GM19328 (cell line): ENCODE results near the gene MDN1.
"Not testable (repeated sequence)": the region's sequence is repeated elsewhere in the genome, so short reads cannot be mapped to it uniquely, and the experiment has no call there.

Source experiments
- ATAC-seq: cut with Tn5 transposase; IDR thresholded peaks from one replicate; pipeline ENCODE4 v1.9.1; 2021; ENCODE audit warnings: mild to moderate bottlenecking, moderate library complexity; ENCODE audit not compliant: unreplicated experiment

Gene MDN1

GRCh38 chr6:89817481-89817880, 2.1 kb downstream of the MDN1 start:
- no peak for ATAC-seq

- not testable (repeated sequence) for ATAC-seq
These were observed 6.2 kb downstream of the MDN1 start for GRCh38 chr6:89813422-89813821.

GRCh38 chr6:89807581-89807980, 12.0 kb downstream of the MDN1 start:
- ATAC-seq, result no peak

GRCh38 chr6:89805814-89806371, 13.7 kb downstream of the MDN1 start:
- ATAC-seq, result no peak

- ATAC-seq, result no peak
These were observed 16.3 kb downstream of the MDN1 start for GRCh38 chr6:89803271-89803670.

- no peak for ATAC-seq
These were observed 19.8 kb downstream of the MDN1 start for GRCh38 chr6:89799756-89800155.

GRCh38 chr6:89799096-89799495, 20.5 kb downstream of the MDN1 start:
- no peak for ATAC-seq

- ATAC-seq, result no peak
These were observed 22.3 kb downstream of the MDN1 start for GRCh38 chr6:89797317-89797716.

- ATAC-seq, result no peak
These were observed 25.3 kb downstream of the MDN1 start for GRCh38 chr6:89794324-89794723.

GRCh38 chr6:89793586-89793985, 26.0 kb downstream of the MDN1 start:
- ATAC-seq, result no peak

- ATAC-seq, result no peak
These were observed 26.7 kb downstream of the MDN1 start for GRCh38 chr6:89792881-89793280.

GRCh38 chr6:89790403-89790802, 29.2 kb downstream of the MDN1 start:
- ATAC-seq, result no peak

GRCh38 chr6:89789980-89790379, 29.6 kb downstream of the MDN1 start:
- no peak for ATAC-seq

GRCh38 chr6:89787660-89788328, 31.8 kb downstream of the MDN1 start:
- no peak for ATAC-seq

GRCh38 chr6:89786970-89787369, 32.6 kb downstream of the MDN1 start:
- no peak for ATAC-seq

- no peak for ATAC-seq
These were observed 34.8 kb downstream of the MDN1 start for GRCh38 chr6:89784838-89785237.

- ATAC-seq, result not testable (repeated sequence)
These were observed 36.3 kb downstream of the MDN1 start for GRCh38 chr6:89783293-89783692.

GRCh38 chr6:89782222-89782621, 37.4 kb downstream of the MDN1 start:
- ATAC-seq, result no peak

GRCh38 chr6:89781070-89782034, 38.2 kb downstream of the MDN1 start:
- no peak for ATAC-seq

GRCh38 chr6:89777455-89777854, 42.1 kb downstream of the MDN1 start:
- no peak for ATAC-seq

GRCh38 chr6:89776583-89777233, 42.9 kb downstream of the MDN1 start:
- no peak for ATAC-seq
